Measurements from ENCODE around the gene FGF22. TPM values are rescaled to one million over a fixed set of nuclear protein-coding genes. Genes with fewer than 3 reads are reported as not detected.
"Not testable (repeated sequence)": the region's sequence is repeated elsewhere in the genome, so short reads cannot be mapped to it uniquely, and the experiment has no call there.

FGF22 gene
- total and polyA plus RNA-seq, 2 of the 13 experiments (the other 11 are each of a cell fraction or from before 2014, with no cell fraction given) = 0.24 TPM; not detected in 1

GRCh38 chr19:668675-669434 is 29.2 kb downstream of the FGF22 start (continued):
- TF ChIP-seq MLX (CRISPR knock-in tag; IDR thresholded peaks at IDR 0.05) (peak; percentile 54; the same call in 1 of the 2 replicates), MIER3 (CRISPR knock-in tag; IDR thresholded peaks at IDR 0.05; ENCODE audit: borderline replicate concordance) (peak; percentile 35; the same call in 1 of the 2 replicates), PHF21A (CRISPR knock-in tag; IDR thresholded peaks at IDR 0.05) (0 out of 2 replicates have a peak, but pooled peaks have one; percentile 24), FOXO1 (CRISPR knock-in tag; IDR thresholded peaks at IDR 0.05) (peak; percentile 71; the same call in 1 of the 2 replicates), GATA4 (IDR thresholded peaks at IDR 0.05; ENCODE audit: borderline replicate concordance, low read depth) (peak; percentile 85; the same call in 1 of the 2 replicates), NCOA2 (CRISPR knock-in tag; IDR thresholded peaks at IDR 0.05) (peak; percentile 25; the same call in 1 of the 2 replicates), SAP130 (CRISPR knock-in tag; IDR thresholded peaks at IDR 0.05; ENCODE audit: low read depth) (peak; percentile 66), SALL1 (CRISPR knock-in tag; IDR thresholded peaks at IDR 0.05) (peak; percentile 53; the same call in 1 of the 2 replicates), GFI1 (CRISPR knock-in tag; IDR thresholded peaks at IDR 0.05; ENCODE audit: borderline replicate concordance) (peak; percentile 40; the same call in 1 of the 2 replicates), MIXL1 (CRISPR knock-in tag; IDR thresholded peaks at IDR 0.05) (0 out of 2 replicates have a peak, but pooled peaks have one; percentile 3), TFAP4 (IDR thresholded peaks at IDR 0.05; ENCODE audit: borderline replicate concordance, low read depth) (peak; percentile 14; the same call in 1 of the 2 replicates), PPARG (CRISPR knock-in tag; conservative IDR thresholded peaks at IDR 0.05) (peak; percentile 42; the same call in 1 of the 2 replicates), ZNF362 (CRISPR knock-in tag; IDR thresholded peaks at IDR 0.05; ENCODE audit: borderline replicate concordance) (peak; percentile 61; the same call in 1 of the 2 replicates), SOX6 (CRISPR knock-in tag; IDR thresholded peaks at IDR 0.05) (peak; percentile 53), CREM (IDR thresholded peaks at IDR 0.05) (peak; percentile 48), HDAC1 (CRISPR knock-in tag; IDR thresholded peaks at IDR 0.05) (peak; percentile 46; the same call in 1 of the 2 replicates), HNF4G (IDR thresholded peaks at IDR 0.05; ENCODE audit: borderline replicate concordance, low read depth, low read length) (peak; percentile 85), HNF4G (CRISPR knock-in tag; IDR thresholded peaks at IDR 0.05; ENCODE audit: borderline replicate concordance, low read depth) (peak; percentile 89; the same call in 1 of the 2 replicates), ZMYM3 (CRISPR knock-in tag; IDR thresholded peaks at IDR 0.05) (peak; percentile 65; the same call in 1 of the 2 replicates), PATZ1 (CRISPR knock-in tag; IDR thresholded peaks at IDR 0.05) (peak; percentile 75), ZBTB20 (CRISPR knock-in tag; IDR thresholded peaks at IDR 0.05; ENCODE audit: borderline replicate concordance, low read depth) (0 out of 2 replicates have a peak, but pooled peaks have one; percentile 46), ZSCAN25 (CRISPR knock-in tag; IDR thresholded peaks at IDR 0.05) (0 out of 2 replicates have a peak, but pooled peaks have one; percentile 35), THAP11 (CRISPR knock-in tag; IDR thresholded peaks at IDR 0.05) (peak; percentile 57), ZBTB7B (CRISPR knock-in tag; IDR thresholded peaks at IDR 0.05) (peak; percentile 38; the same call in 1 of the 2 replicates), RXRB (CRISPR knock-in tag; IDR thresholded peaks at IDR 0.05; ENCODE audit: borderline replicate concordance) (peak; percentile 56; the same call in 1 of the 2 replicates)
- TF ChIP-seq SOX6 (IDR thresholded peaks at IDR 0.05); CREM (CRISPR knock-in tag; IDR thresholded peaks at IDR 0.05): not testable (repeated sequence)
